HG03469 (cell line): Measurements from ENCODE around the gene TLR7.

Source experiments
- ATAC-seq: cut with Tn5 transposase; IDR thresholded peaks from one replicate; pipeline ENCODE4 v1.9.1; 2021; ENCODE audit warnings: mild to moderate bottlenecking, moderate library complexity, moderate number of reproducible peaks; ENCODE audit not compliant: unreplicated experiment

Gene TLR7

GRCh38 chrX:12866451-12867377 is at the start of gene TLR7:
TLR7 (plus strand) TSS chrX:12867072; CDS start chrX:12867579, 507 bp downstream.
- ATAC-seq = no peak

- no peak for ATAC-seq
These were observed 49.3 kb upstream of the TLR7 start for GRCh38 chrX:12817528-12817927.

- no peak for ATAC-seq
These were observed 47.6 kb upstream of the TLR7 start for GRCh38 chrX:12819222-12819621.

GRCh38 chrX:12820737-12821136 is 46.1 kb upstream of the TLR7 start:
- ATAC-seq = no peak

GRCh38 chrX:12824944-12825343 is 41.9 kb upstream of the TLR7 start:
- no peak for ATAC-seq

GRCh38 chrX:12825801-12826200 is 41.1 kb upstream of the TLR7 start:
- no peak for ATAC-seq

- ATAC-seq = no peak
These were observed 23.7 kb upstream of the TLR7 start for GRCh38 chrX:12843061-12843667.

- peak; percentile 86 for ATAC-seq
These were observed 23.1 kb upstream of the TLR7 start for GRCh38 chrX:12843668-12844279.

GRCh38 chrX:12844319-12844718 is 22.6 kb upstream of the TLR7 start:
- ATAC-seq = peak; percentile 21

- ATAC-seq = no peak
These were observed 1.5 kb upstream of the TLR7 start for GRCh38 chrX:12865359-12865758.

GRCh38 chrX:12867685-12868084 is 813 bp downstream of the TLR7 start:
- ATAC-seq = no peak

GRCh38 chrX:12868747-12869146 is 1.9 kb downstream of the TLR7 start:
- peak; percentile 53 for ATAC-seq

- ATAC-seq = no peak
These were observed 4.4 kb downstream of the TLR7 start for GRCh38 chrX:12871257-12871656.

GRCh38 chrX:12872741-12873140 is 5.9 kb downstream of the TLR7 start:
- no peak for ATAC-seq

GRCh38 chrX:12874581-12874980 is 7.7 kb downstream of the TLR7 start:
- ATAC-seq = no peak

GRCh38 chrX:12877386-12877785 is 10.5 kb downstream of the TLR7 start:
- no peak for ATAC-seq

- ATAC-seq = no peak
These were observed 11.7 kb downstream of the TLR7 start for GRCh38 chrX:12878536-12878935.

GRCh38 chrX:12881914-12882313 is 15.0 kb downstream of the TLR7 start:
- ATAC-seq = no peak

- no peak for ATAC-seq
These were observed 18.6 kb downstream of the TLR7 start for GRCh38 chrX:12885508-12885907.

GRCh38 chrX:12886545-12886944 is 19.7 kb downstream of the TLR7 start:
- ATAC-seq = no peak

- no peak for ATAC-seq
These were observed 20.3 kb downstream of the TLR7 start for GRCh38 chrX:12887141-12887540.

GRCh38 chrX:12887767-12888166 is 20.9 kb downstream of the TLR7 start:
- ATAC-seq = no peak
